WERI-Rb-1 (cell line): ENCODE results near the gene NF1.

Experiments used
- DNase-seq: peaks from one replicate; pipeline ENCODE4 v3.0.0-alpha.2; 2020
- H3K27ac ChIP-seq: fragments of 250-450 bp; sonication (Bioruptor Pico); 2 replicates; pipeline ENCODE4 v1.5.1; 2020; ENCODE audit warnings: mild to moderate bottlenecking, moderate library complexity
- H3K27me3 ChIP-seq: fragments of 250-450 bp; sonication (Bioruptor Pico); 2 replicates; pipeline ENCODE4 v1.5.1; 2021; ENCODE audit warnings: mild to moderate bottlenecking, low read depth, moderate library complexity; ENCODE audit not compliant: insufficient read depth, severe bottlenecking
- H3K36me3 ChIP-seq: fragments of 250-450 bp; sonication (Bioruptor Pico); 2 replicates; pipeline ENCODE4 v1.5.1; 2020; ENCODE audit warnings: mild to moderate bottlenecking, moderate library complexity
- H3K4me3 ChIP-seq: 2 replicates; pipeline ENCODE4 v1.5.1; 2011; ENCODE audit warnings: low read depth, mild to moderate bottlenecking, control low read depth, low read length
- H3K9me3 ChIP-seq: fragments of 250-450 bp; sonication (Bioruptor Pico); 2 replicates; pipeline ENCODE4 v1.5.1; 2021; ENCODE audit warnings: mild to moderate bottlenecking, moderate library complexity; ENCODE audit not compliant: severe bottlenecking
- CTCF ChIP-seq: IDR thresholded peaks from 2 replicates; pipeline ENCODE4 v1.5.1; 2011; ENCODE audit warnings: low read depth, mild to moderate bottlenecking, control low read depth, inconsistent platforms, low read length

Gene NF1

GRCh38 chr17:31349454-31349853 is 254.7 kb downstream of the NF1 start:
- H3K9me3 ChIP-seq: no peaks in the 10 kb centered on the region
- no peak overlapping the region for H3K4me3 ChIP-seq
- H3K36me3 ChIP-seq: peaks cover 39% of the 10 kb centered on the region
- DNase-seq: no peak
- H3K27me3 ChIP-seq: no peaks in the 10 kb centered on the region
- no peak for TF ChIP-seq CTCF
- H3K27ac ChIP-seq: no peak overlapping the region

GRCh38 chr17:31355935-31356334 is 261.2 kb downstream of the NF1 start:
- H3K27ac ChIP-seq: no peak overlapping the region
- no peaks in the 10 kb centered on the region for H3K27me3 ChIP-seq
- no peak for TF ChIP-seq CTCF
- no peaks in the 10 kb centered on the region for H3K9me3 ChIP-seq
- no peak overlapping the region for H3K4me3 ChIP-seq
- no peak for DNase-seq
- H3K36me3 ChIP-seq: peaks cover 47% of the 10 kb centered on the region

GRCh38 chr17:31357091-31357490 is 262.3 kb downstream of the NF1 start:
- no peak overlapping the region for H3K27ac ChIP-seq
- no peak overlapping the region for H3K4me3 ChIP-seq
- H3K9me3 ChIP-seq: no peaks in the 10 kb centered on the region
- H3K27me3 ChIP-seq: no peaks in the 10 kb centered on the region
- no peak for TF ChIP-seq CTCF
- no peak for DNase-seq
- H3K36me3 ChIP-seq: peaks cover 49% of the 10 kb centered on the region

GRCh38 chr17:31357839-31358394 is 263.1 kb downstream of the NF1 start:
- H3K9me3 ChIP-seq: no peaks in the 10 kb centered on the region
- no peak for TF ChIP-seq CTCF
- peaks cover 43% of the 10 kb centered on the region for H3K36me3 ChIP-seq
- DNase-seq: no peak
- H3K27me3 ChIP-seq: no peaks in the 10 kb centered on the region
- no peak overlapping the region for H3K4me3 ChIP-seq
- H3K27ac ChIP-seq: no peak overlapping the region

GRCh38 chr17:31364012-31364411 is 269.2 kb downstream of the NF1 start:
- H3K36me3 ChIP-seq: peaks cover 21% of the 10 kb centered on the region
- no peak for DNase-seq
- TF ChIP-seq CTCF: no peak
- H3K27me3 ChIP-seq: no peaks in the 10 kb centered on the region
- H3K27ac ChIP-seq: no peak overlapping the region
- no peak overlapping the region for H3K4me3 ChIP-seq
- H3K9me3 ChIP-seq: no peaks in the 10 kb centered on the region

- H3K9me3 ChIP-seq: no peaks in the 10 kb centered on the region
- no peak overlapping the region for H3K4me3 ChIP-seq
- no peak overlapping the region for H3K27ac ChIP-seq
- peaks cover 7% of the 10 kb centered on the region for H3K36me3 ChIP-seq
- DNase-seq: no peak
- no peak for TF ChIP-seq CTCF
- no peaks in the 10 kb centered on the region for H3K27me3 ChIP-seq
Observed at GRCh38 chr17:31366088-31366487, 271.3 kb downstream of the NF1 start.
